BLaER1 (cell line): ENCODE results near the gene HEPHL1.

Experiments used
- H3K27ac ChIP-seq: shearing (Covaris generic); formaldehyde crosslinking; 2 replicates; pipeline ENCODE4 v1.8.1; 2022
- H3K27me3 ChIP-seq: shearing (Covaris generic); formaldehyde crosslinking; 2 replicates; pipeline ENCODE4 v1.8.1; 2022
- H3K36me3 ChIP-seq: shearing (Covaris generic); formaldehyde crosslinking; 2 replicates; pipeline ENCODE4 v1.8.1; 2022
- H3K4me1 ChIP-seq: shearing (Covaris generic); formaldehyde crosslinking; 2 replicates; pipeline ENCODE4 v1.8.1; 2022
- H3K4me2 ChIP-seq: shearing (Covaris generic); formaldehyde crosslinking; 2 replicates; pipeline ENCODE4 v1.8.1; 2022
- H3K4me3 ChIP-seq: shearing (Covaris generic); formaldehyde crosslinking; 2 replicates; pipeline ENCODE4 v1.8.1; 2022
- H3K9ac ChIP-seq: shearing (Covaris generic); formaldehyde crosslinking; 2 replicates; pipeline ENCODE4 v1.8.1; 2022
- H3K9me3 ChIP-seq: shearing (Covaris generic); formaldehyde crosslinking; 2 replicates; pipeline ENCODE4 v1.8.1; 2022
- H4K20me1 ChIP-seq: shearing (Covaris generic); formaldehyde crosslinking; 2 replicates; pipeline ENCODE4 v1.8.1; 2022
- Cebpa-rat ChIP-seq: shearing (Covaris generic); IDR thresholded peaks from 2 replicates; pipeline ENCODE4 v1.8.1; 2022

The HEPHL1 gene

GRCh38 chr11:94127638-94128037 is 106.5 kb downstream of the HEPHL1 start:
- peak overlapping the region; percentile 93 for H3K9ac ChIP-seq
- H3K27ac ChIP-seq = peak overlapping the region; percentile 95
- no peak for TF ChIP-seq Cebpa-rat

GRCh38 chr11:94128291-94128745 is 107.2 kb downstream of the HEPHL1 start:
- H3K4me1 ChIP-seq = peaks cover 45% of the 10 kb centered on the region
- peaks cover 36% of the 10 kb centered on the region for H4K20me1 ChIP-seq
- peaks cover 20% of the 10 kb centered on the region for H3K9me3 ChIP-seq
- peak overlapping the region; percentile 86 for H3K4me3 ChIP-seq
- peak overlapping the region; percentile 88 for H3K4me2 ChIP-seq
- peak overlapping the region; percentile 93 for H3K9ac ChIP-seq
- TF ChIP-seq Cebpa-rat = no peak
- no peaks in the 10 kb centered on the region; the same call in 1 of the 2 replicates for H3K36me3 ChIP-seq
- no peaks in the 10 kb centered on the region for H3K27me3 ChIP-seq
- peak overlapping the region; percentile 95 for H3K27ac ChIP-seq

More at GRCh38 chr11:94127638-94128037, 106.5 kb downstream of the HEPHL1 start:
- H3K4me3 ChIP-seq = peak overlapping the region; percentile 86
- H3K27me3 ChIP-seq = no peaks in the 10 kb centered on the region
- H3K9me3 ChIP-seq = peaks cover 20% of the 10 kb centered on the region
- H3K4me2 ChIP-seq = peak overlapping the region; percentile 88
- H4K20me1 ChIP-seq = peaks cover 29% of the 10 kb centered on the region
- no peaks in the 10 kb centered on the region; the same call in 1 of the 2 replicates for H3K36me3 ChIP-seq
- peaks cover 40% of the 10 kb centered on the region for H3K4me1 ChIP-seq

GRCh38 chr11:94128746-94129511 is 107.8 kb downstream of the HEPHL1 start, which contains the start of gene PANX1:
Gene PANX1 (plus strand): TSS chr11:94128841. CDS start chr11:94129313, 472 bp downstream.
- H3K9ac ChIP-seq = peak within 1 kb of the TSS; percentile 93
- H3K4me2 ChIP-seq = peak within 1 kb of the TSS; percentile 88
- peaks cover 42% of the 10 kb centered on the region for H4K20me1 ChIP-seq
- peaks cover 51% of the 10 kb centered on the region for H3K4me1 ChIP-seq
- peak within 1 kb of the TSS; percentile 95 for H3K27ac ChIP-seq
- H3K9me3 ChIP-seq = peaks cover 17% of the 10 kb centered on the region
- peak within 1 kb of the TSS; percentile 86 for H3K4me3 ChIP-seq
- no peaks in the 10 kb centered on the region; the same call in 1 of the 2 replicates for H3K36me3 ChIP-seq
- H3K27me3 ChIP-seq = no peaks in the 10 kb centered on the region
- no peak for TF ChIP-seq Cebpa-rat

- Histone ChIP-seq H3K27me3 (no peaks in the 10 kb centered on the region), H3K9ac (peak overlapping the region; percentile 93), H3K4me3 (peak overlapping the region; percentile 86), H3K9me3 (peaks cover 11% of the 10 kb centered on the region), H3K36me3 (peaks cover 2% of the 10 kb centered on the region), H3K4me2 (peak overlapping the region; percentile 88), H4K20me1 (peaks cover 50% of the 10 kb centered on the region), H3K27ac (peak overlapping the region; percentile 95), H3K4me1 (peaks cover 59% of the 10 kb centered on the region)
- TF ChIP-seq Cebpa-rat = no peak
Measured at GRCh38 chr11:94129512-94130297, 108.6 kb downstream of the HEPHL1 start.

DNA sequence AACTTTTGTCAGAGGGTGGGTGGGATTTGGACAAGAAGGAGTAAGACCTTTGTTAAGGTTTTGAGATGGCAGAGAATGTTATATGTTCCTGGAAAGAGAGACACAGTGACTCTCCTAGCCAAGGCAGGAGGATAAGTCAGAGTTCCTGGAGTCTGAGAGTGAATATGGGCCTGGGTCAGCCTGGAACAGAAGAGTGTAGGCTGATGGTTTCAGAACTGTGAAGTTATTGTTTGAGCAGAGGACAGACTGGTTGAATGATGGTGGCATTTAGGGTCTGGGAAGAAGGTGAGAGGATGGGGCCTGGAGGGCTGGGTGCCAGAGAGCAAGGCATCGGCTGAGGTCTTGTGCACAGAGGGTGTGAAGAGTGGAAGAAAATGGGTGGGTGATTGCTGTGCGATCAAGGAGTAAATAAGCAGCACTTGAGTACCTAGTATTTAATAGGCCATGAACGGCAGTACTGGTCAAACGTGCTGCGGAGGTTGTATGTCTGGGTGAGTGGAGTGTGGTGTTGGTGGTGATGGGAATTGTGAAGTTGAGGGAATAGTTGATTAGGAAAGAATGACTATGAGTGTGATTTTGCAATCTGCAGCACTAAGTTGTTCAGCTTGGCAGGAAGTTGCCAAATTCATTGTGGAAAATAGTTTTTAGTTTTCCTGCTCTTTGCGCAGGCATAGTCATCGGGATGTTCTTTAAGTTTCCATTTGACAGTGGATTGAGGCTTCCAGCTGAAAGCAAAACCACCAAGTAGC is 109.3 kb downstream of the HEPHL1 start:
- Histone ChIP-seq H4K20me1 (peaks cover 54% of the 10 kb centered on the region), H3K9me3 (peaks cover 11% of the 10 kb centered on the region), H3K36me3 (peaks cover 10% of the 10 kb centered on the region), H3K27me3 (no peaks in the 10 kb centered on the region), H3K4me3 (peak overlapping the region; percentile 86), H3K9ac (peak overlapping the region; percentile 93), H3K27ac (peak overlapping the region; percentile 95), H3K4me2 (peak overlapping the region; percentile 88), H3K4me1 (peaks cover 67% of the 10 kb centered on the region)
- no peak for TF ChIP-seq Cebpa-rat

DNA sequence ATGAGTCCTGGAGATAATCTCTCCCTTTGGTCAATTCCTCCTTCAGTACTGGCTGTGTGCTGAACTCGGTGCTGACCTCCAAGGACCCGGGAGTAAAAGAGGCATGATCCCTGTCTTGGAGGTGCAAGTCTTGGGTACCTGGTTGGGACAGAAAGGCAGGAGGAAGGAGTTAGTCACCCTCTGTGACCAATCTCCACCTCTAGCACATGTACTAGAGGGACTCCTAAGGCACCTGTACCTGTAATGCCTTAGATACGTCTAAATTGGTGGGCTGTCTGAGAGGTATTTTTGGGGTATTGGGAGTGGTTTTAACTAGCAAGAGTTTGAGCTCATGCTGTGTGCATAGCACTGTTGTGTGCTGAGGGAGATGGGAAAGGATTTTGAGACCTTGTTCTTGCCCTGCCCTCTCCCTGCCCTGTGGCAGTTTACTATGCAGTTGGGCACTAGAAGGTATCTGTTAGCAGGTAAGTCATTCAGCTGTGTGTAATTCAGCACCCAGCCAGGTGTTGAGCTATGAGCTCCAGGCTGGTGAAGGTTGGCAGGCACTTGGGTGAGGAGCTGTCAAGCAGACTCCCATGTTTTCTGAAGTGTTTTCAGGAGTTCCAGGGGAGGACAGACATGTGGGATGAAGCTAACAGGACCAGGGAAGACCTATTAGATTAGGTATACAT is 110.0 kb downstream of the HEPHL1 start:
- Histone ChIP-seq H3K9ac (peak overlapping the region; percentile 93; the same call in 1 of the 2 replicates), H3K4me2 (peak overlapping the region; percentile 88), H3K9me3 (peaks cover 14% of the 10 kb centered on the region; the same call in 1 of the 2 replicates), H3K36me3 (peaks cover 17% of the 10 kb centered on the region), H3K27ac (no peak overlapping the region), H4K20me1 (peaks cover 54% of the 10 kb centered on the region), H3K4me1 (peaks cover 74% of the 10 kb centered on the region), H3K4me3 (peak overlapping the region; percentile 86; the same call in 1 of the 2 replicates), H3K27me3 (no peaks in the 10 kb centered on the region)
- TF ChIP-seq Cebpa-rat = no peak

- Histone ChIP-seq H3K27me3 (no peaks in the 10 kb centered on the region), H3K27ac (no peak overlapping the region), H3K9me3 (peaks cover 20% of the 10 kb centered on the region), H3K9ac (no peak overlapping the region), H3K4me1 (peaks cover 79% of the 10 kb centered on the region), H4K20me1 (peaks cover 54% of the 10 kb centered on the region), H3K4me3 (no peak overlapping the region), H3K4me2 (peak overlapping the region; percentile 88), H3K36me3 (peaks cover 20% of the 10 kb centered on the region)
- TF ChIP-seq Cebpa-rat = no peak
Measured at GRCh38 chr11:94131718-94132115, 110.6 kb downstream of the HEPHL1 start.

DNA sequence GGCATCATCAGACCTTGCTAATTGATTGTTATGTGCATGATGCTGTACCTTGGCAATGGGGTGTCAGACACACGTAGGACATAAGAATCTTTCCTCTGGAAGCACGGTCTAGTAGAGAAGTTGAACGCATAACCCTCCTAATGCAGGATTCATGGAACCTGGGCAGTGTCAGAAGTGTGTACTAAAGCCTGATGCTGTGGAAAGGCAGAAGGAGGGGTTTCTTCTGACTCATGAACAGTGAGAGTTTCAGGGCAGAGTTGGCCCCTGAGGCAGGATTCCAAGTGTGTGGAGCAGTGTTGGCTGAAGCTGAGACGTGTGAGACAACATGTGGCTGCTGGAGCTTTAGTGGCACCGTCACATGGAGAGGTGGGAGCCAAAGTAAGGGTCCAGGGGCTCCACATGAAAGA is 111.0 kb downstream of the HEPHL1 start:
- Histone ChIP-seq H3K4me2 (peak overlapping the region; percentile 88; the same call in 1 of the 2 replicates), H3K27me3 (no peaks in the 10 kb centered on the region), H3K4me1 (peaks cover 78% of the 10 kb centered on the region), H3K36me3 (peaks cover 24% of the 10 kb centered on the region), H3K27ac (no peak overlapping the region), H3K9me3 (peaks cover 24% of the 10 kb centered on the region), H3K4me3 (no peak overlapping the region), H3K9ac (no peak overlapping the region), H4K20me1 (peaks cover 54% of the 10 kb centered on the region)
- no peak for TF ChIP-seq Cebpa-rat
